Neural progenitor cell (in vitro differentiated cells): Measurements from ENCODE around the gene MPRIP. TPM values are rescaled to one million over a fixed set of nuclear protein-coding genes. Genes with fewer than 3 reads are reported as not detected.
A peak's percentile ranks its signal among the peaks of the same experiment; 100 is the strongest.

Experiments
- DNase-seq: peaks from one replicate; pipeline ENCODE4 v3.0.0-alpha.2; 2016; ENCODE audit warnings: low spot score
- H2AFZ ChIP-seq: fragments of 200-600 bp; sonication (generic); replicated peaks from 2 replicates; pipeline ENCODE4 v1.6.1; 2016; ENCODE audit warnings: antibody characterized with exemption
- H3F3A ChIP-seq: fragments of 200-600 bp; sonication (generic); 2 replicates; pipeline ENCODE4 v1.6.1; 2016; ENCODE audit warnings: antibody characterized with exemption, low read depth
- H3K27ac ChIP-seq: fragments of 200-600 bp; sonication (generic); 2 replicates; pipeline ENCODE4 v1.5.1; 2016; ENCODE audit warnings: mild to moderate bottlenecking
- H3K27me3 ChIP-seq: fragments of 200-600 bp; sonication (generic); 2 replicates; pipeline ENCODE4 v1.6.1; 2016; ENCODE audit warnings: mild to moderate bottlenecking, moderate library complexity
- H3K36me3 ChIP-seq: fragments of 200-600 bp; sonication (generic); 2 replicates; pipeline ENCODE4 v1.5.1; 2016
- H3K4me1 ChIP-seq: fragments of 200-600 bp; sonication (generic); 2 replicates; pipeline ENCODE4 v1.6.1; 2016; ENCODE audit warnings: mixed run types
- H3K4me2 ChIP-seq: fragments of 200-600 bp; sonication (generic); 2 replicates; pipeline ENCODE4 v1.6.1; 2016
- H3K4me3 ChIP-seq: fragments of 200-600 bp; sonication (generic); 2 replicates; pipeline ENCODE4 v1.5.1; 2016
- H3K79me2 ChIP-seq: fragments of 200-600 bp; sonication (generic); 2 replicates; pipeline ENCODE4 v1.6.1; 2016; ENCODE audit warnings: low read depth
- H3K9ac ChIP-seq: fragments of 200-600 bp; sonication (generic); 2 replicates; pipeline ENCODE4 v1.6.1; 2016
- H3K9me3 ChIP-seq: fragments of 200-600 bp; sonication (generic); 2 replicates; pipeline ENCODE4 v1.5.1; 2016; ENCODE audit warnings: low read depth
- H4K20me1 ChIP-seq: fragments of 200-600 bp; sonication (generic); 2 replicates; pipeline ENCODE4 v1.6.1; 2016; ENCODE audit warnings: low read depth
- H3K27ac Mint-ChIP-seq: 3 replicates; pipeline ENCODE4 v1.8.0; 2021; ENCODE audit warnings: mixed read lengths
- H3K27me3 Mint-ChIP-seq: 2 replicates; pipeline ENCODE4 v1.8.0; 2022; ENCODE audit warnings: low read depth, mild to moderate bottlenecking, inconsistent platforms, moderate library complexity, mixed read lengths; ENCODE audit not compliant: insufficient read depth
- H3K36me3 Mint-ChIP-seq: 3 replicates; pipeline ENCODE4 v1.8.0; 2021; ENCODE audit warnings: mixed read lengths
- H3K4me1 Mint-ChIP-seq: 3 replicates; pipeline ENCODE4 v1.8.0; 2021; ENCODE audit warnings: mixed read lengths
- H3K4me3 Mint-ChIP-seq: 3 replicates; pipeline ENCODE4 v1.8.0; 2021; ENCODE audit warnings: mild to moderate bottlenecking, moderate library complexity, mixed read lengths
- H3K9me3 Mint-ChIP-seq: 3 replicates; pipeline ENCODE4 v1.8.0; 2020; ENCODE audit warnings: mixed read lengths
- CTCF ChIP-seq: fragments of 200-600 bp; sonication (generic); IDR thresholded peaks from 2 replicates; pipeline ENCODE4 v1.5.1; 2017; ENCODE audit warnings: antibody characterized with exemption, mild to moderate bottlenecking
- EZH2 ChIP-seq: fragments of 200-600 bp; sonication (generic); IDR thresholded peaks from 2 replicates; pipeline ENCODE4 v1.6.1; 2017; ENCODE audit warnings: antibody characterized with exemption, mild to moderate bottlenecking, moderate library complexity
- EZH2phosphoT487 ChIP-seq: fragments of 200-600 bp; sonication (generic); IDR thresholded peaks from 2 replicates; pipeline ENCODE4 v1.6.1; 2017; ENCODE audit warnings: antibody characterized with exemption
- total RNA-seq: library from RNA; depleted of rRNA; stranded (reverse); fragments of >200 nt; gene quantifications from 2 replicates; pipeline ENCODE4 v1.2.3, GENCODE V29; 2015; ENCODE audit warnings: low replicate concordance

The MPRIP gene
- total RNA-seq, 1 donor from 2014 or later, result 42.1 TPM

GRCh38 chr17:17140590-17140980 is 98.3 kb downstream of the MPRIP start:
- Mint-ChIP-seq H3K27ac (no peak overlapping the region), H3K27me3 (peaks cover 6% of the 10 kb centered on the region), H3K36me3 (peaks cover 13% of the 10 kb centered on the region), H3K9me3 (no peaks in the 10 kb centered on the region), H3K4me1 (peaks cover 7% of the 10 kb centered on the region), H3K4me3 (no peak overlapping the region)
- no peak overlapping the region for H3K27ac ChIP-seq
- no peaks in the 10 kb centered on the region for H3K36me3 ChIP-seq
- no peaks in the 10 kb centered on the region for H3F3A ChIP-seq
- no peak for TF ChIP-seq EZH2phosphoT487
- no peak for TF ChIP-seq EZH2
- no peak overlapping the region for H3K4me3 ChIP-seq
- no peaks in the 10 kb centered on the region for H3K27me3 ChIP-seq
- no peak for DNase-seq
- H2AFZ ChIP-seq, result no peak overlapping the region
- H3K9ac ChIP-seq, result no peak overlapping the region
- no peaks in the 10 kb centered on the region for H3K79me2 ChIP-seq
- no peaks in the 10 kb centered on the region for H3K9me3 ChIP-seq
- no peaks in the 10 kb centered on the region for H3K4me1 ChIP-seq
- no peak overlapping the region for H3K4me2 ChIP-seq
- no peaks in the 10 kb centered on the region for H4K20me1 ChIP-seq

- no peaks in the 10 kb centered on the region for H3K79me2 ChIP-seq
- no peak overlapping the region for H2AFZ ChIP-seq
- H3K27ac ChIP-seq, result peak overlapping the region; percentile 62
- no peaks in the 10 kb centered on the region for H3F3A ChIP-seq
- H3K4me2 ChIP-seq, result no peak overlapping the region
- TF ChIP-seq EZH2phosphoT487, result no peak
- no peak for TF ChIP-seq EZH2
- no peak for TF ChIP-seq CTCF
- no peak overlapping the region for H3K9ac ChIP-seq
- no peaks in the 10 kb centered on the region for H3K27me3 ChIP-seq
- Mint-ChIP-seq H3K4me1 (peaks cover 7% of the 10 kb centered on the region), H3K27me3 (peaks cover 6% of the 10 kb centered on the region), H3K9me3 (no peaks in the 10 kb centered on the region), H3K27ac (no peak overlapping the region), H3K4me3 (no peak overlapping the region), H3K36me3 (peaks cover 16% of the 10 kb centered on the region)
- no peak overlapping the region for H3K4me3 ChIP-seq
- no peaks in the 10 kb centered on the region for H3K36me3 ChIP-seq
- DNase-seq, result peak; percentile 18
- no peaks in the 10 kb centered on the region for H3K4me1 ChIP-seq
- H4K20me1 ChIP-seq, result no peaks in the 10 kb centered on the region
- no peaks in the 10 kb centered on the region for H3K9me3 ChIP-seq
These were observed 99.0 kb downstream of the MPRIP start for GRCh38 chr17:17141279-17141678.

- Histone ChIP-seq H4K20me1 (no peaks in the 10 kb centered on the region), H3K9me3 (no peaks in the 10 kb centered on the region), H3F3A (no peaks in the 10 kb centered on the region), H3K27ac (no peak overlapping the region), H2AFZ (no peak overlapping the region), H3K4me1 (no peaks in the 10 kb centered on the region), H3K4me2 (no peak overlapping the region), H3K9ac (no peak overlapping the region), H3K79me2 (no peaks in the 10 kb centered on the region), H3K27me3 (no peaks in the 10 kb centered on the region), H3K4me3 (no peak overlapping the region), H3K36me3 (no peaks in the 10 kb centered on the region)
- Mint-ChIP-seq H3K9me3 (no peaks in the 10 kb centered on the region), H3K4me1 (peaks cover 7% of the 10 kb centered on the region), H3K27ac (peak overlapping the region; percentile 91), H3K27me3 (peaks cover 8% of the 10 kb centered on the region), H3K4me3 (peak overlapping the region; percentile 55), H3K36me3 (peaks cover 19% of the 10 kb centered on the region)
- TF ChIP-seq EZH2phosphoT487, result no peak
- peak; percentile 100 for TF ChIP-seq CTCF
- peak; percentile 78 for DNase-seq
These were observed 99.7 kb downstream of the MPRIP start for GRCh38 chr17:17141860-17142552.

- DNase-seq, result no peak
- Histone ChIP-seq H3F3A (no peaks in the 10 kb centered on the region), H3K79me2 (no peaks in the 10 kb centered on the region), H3K4me3 (no peak overlapping the region), H3K4me1 (no peaks in the 10 kb centered on the region), H3K36me3 (no peaks in the 10 kb centered on the region), H3K27ac (no peak overlapping the region), H2AFZ (no peak overlapping the region), H3K9ac (no peak overlapping the region), H3K9me3 (no peaks in the 10 kb centered on the region), H3K4me2 (no peak overlapping the region), H4K20me1 (no peaks in the 10 kb centered on the region), H3K27me3 (no peaks in the 10 kb centered on the region)
- H3K4me1 Mint-ChIP-seq, result peaks cover 7% of the 10 kb centered on the region
- peaks cover 23% of the 10 kb centered on the region for H3K36me3 Mint-ChIP-seq
- H3K9me3 Mint-ChIP-seq, result no peaks in the 10 kb centered on the region
- H3K27ac Mint-ChIP-seq, result no peak overlapping the region
- no peak overlapping the region for H3K4me3 Mint-ChIP-seq
- TF ChIP-seq CTCF (no peak), EZH2 (no peak), EZH2phosphoT487 (no peak)
- H3K27me3 Mint-ChIP-seq, result peaks cover 8% of the 10 kb centered on the region
These were observed 100.3 kb downstream of the MPRIP start for GRCh38 chr17:17142556-17142955.
